ENCODE data around the gene KIF18A. TPM values are rescaled to one million over a fixed set of nuclear protein-coding genes. Genes with fewer than 3 reads are reported as not detected.
"Not testable (repeated sequence)": the region's sequence is repeated elsewhere in the genome, so short reads cannot be mapped to it uniquely, and the experiment has no call there.

Gene KIF18A
- total and polyA plus RNA-seq, 9 of the 15 experiments (the other 6 are each of a cell fraction or from before 2014, with no cell fraction given) = 15.1 to 36.1 (median 24.3) TPM

DNA sequence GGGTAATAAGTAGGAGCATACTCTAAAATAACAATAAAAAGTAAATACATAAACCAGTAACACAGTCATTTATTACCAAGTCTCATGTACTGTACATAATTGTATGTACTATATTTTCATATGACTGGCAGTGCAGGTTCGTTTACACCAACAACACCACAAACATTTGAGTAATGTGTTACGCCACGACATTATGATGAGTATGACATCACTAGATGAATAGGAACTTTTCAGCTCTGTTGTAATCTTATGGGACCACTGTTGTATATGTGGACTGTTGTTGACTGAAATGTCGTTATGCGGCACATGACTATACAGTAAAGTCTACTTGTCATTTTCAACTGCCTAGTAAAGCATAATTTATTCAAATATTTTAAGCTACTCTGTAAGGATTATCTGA, 18.6 kb downstream of the KIF18A start:
- POLR2A ChIA-PET = interaction anchor here (0.6 to 1.0 kb wide), 3 partner anchors 10 to 263 kb away, joined by 3 read pairs; no protein-coding TSS in a partner anchor

DNA sequence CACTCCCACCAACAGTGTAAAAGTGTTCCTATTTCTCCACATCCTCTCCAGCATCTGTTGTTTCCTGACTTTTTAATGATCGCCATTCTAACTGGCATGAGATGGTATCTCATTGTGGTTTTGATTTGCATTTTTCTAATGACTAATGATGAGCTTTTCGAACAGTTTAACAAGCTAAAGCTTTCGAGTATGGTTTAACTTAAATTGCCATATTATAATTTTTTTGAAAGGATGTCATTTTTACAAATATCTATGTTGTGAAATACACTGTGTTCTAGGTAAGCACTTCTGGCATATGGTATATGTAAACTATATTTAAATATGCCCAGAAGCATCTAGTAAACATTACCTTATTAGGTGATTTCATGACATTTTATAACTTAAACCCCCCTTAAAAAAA, 20.3 kb downstream of the KIF18A start:
- H3K36me3 ChIP-seq (ENCODE audit: control insufficient read depth, insufficient read depth, low read length) = peaks cover 53% of the 10 kb centered on the region
- H4K20me1 ChIP-seq (replicated peaks; ENCODE audit: control insufficient read depth, insufficient read depth, low read length); H3K27me3 ChIP-seq (ENCODE audit: control insufficient read depth in 2 of 2, insufficient read depth in 2 of 2, low read length in 2 of 2); H3K9me1 ChIP-seq (ENCODE audit: control insufficient read depth, insufficient read depth, low read length); H3K79me2 ChIP-seq (ENCODE audit: control insufficient read depth, insufficient read depth, low read length); BruUV-seq (replicated peaks); POLR2A ChIA-PET; in situ Hi-C loops (cut with MboI); CTCF ChIA-PET (ENCODE audit: low intra/inter-chr PET ratio); H3K4me3 ChIP-seq; H2AFZ ChIP-seq (ENCODE audit: low read depth, low read length); DNase-seq (ENCODE audit: extremely low read depth in 1 of 4, low spot score in 3 of 4); intact Hi-C loops (cut with micrococcal nuclease); ATAC-seq; H3K4me1 ChIP-seq (replicated peaks in 1 of 2; ENCODE audit: control insufficient read depth in 2 of 2, insufficient read depth in 2 of 2, low read length in 2 of 2); H3K9me3 ChIP-seq (replicated peaks; ENCODE audit: control insufficient read depth, insufficient read depth, low read depth, low read length); H3K9ac ChIP-seq (ENCODE audit: insufficient read depth in 1 of 2, low read depth in 2 of 2, low read length in 2 of 2); H3K27ac ChIP-seq (ENCODE audit: extremely low read depth, low read depth, low read length); FAIRE-seq; H3K4me2 ChIP-seq (ENCODE audit: insufficient read depth, low read length): not testable (repeated sequence)
- WGBS (ENCODE audit: insufficient coverage, low coverage, missing lambda C conversion rate) = 94% methylated on average over 2 of the region's 3 CpGs

More for the DNA sequence above, 18.6 kb downstream of the KIF18A start:
- H2AFZ ChIP-seq (ENCODE audit: low read depth, low read length) = no peak overlapping the region
- no peak overlapping the region for H3K4me3 ChIP-seq
- ATAC-seq (peak; percentile 37; the same call in 1 of the 3 replicates), FAIRE-seq (no peak), DNase-seq (ENCODE audit: extremely low read depth in 1 of 4, low spot score in 3 of 4) (no peak)
- in situ Hi-C loops (cut with MboI) = no loop called here
- H3K9ac ChIP-seq (ENCODE audit: insufficient read depth in 1 of 2, low read depth in 2 of 2, low read length in 2 of 2) = no peak overlapping the region
- 0 out of 2 replicates have a peak, but pooled peaks have one; percentile 1 for TF ChIP-seq CEBPB (tag; IDR thresholded peaks at IDR 0.05)
- TF ChIP-seq, protein P1, sequence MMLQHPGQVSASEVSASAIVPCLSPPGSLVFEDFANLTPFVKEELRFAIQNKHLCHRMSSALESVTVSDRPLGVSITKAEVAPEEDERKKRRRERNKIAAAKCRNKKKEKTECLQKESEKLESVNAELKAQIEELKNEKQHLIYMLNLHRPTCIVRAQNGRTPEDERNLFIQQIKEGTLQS (IDR thresholded peaks at IDR 0.05) = 0 out of 2 replicates have a peak, but pooled peaks have one; percentile 10
- TF ChIP-seq, protein P1 (CRISPR knock-in tag; conservative IDR thresholded peaks at IDR 0.05) = no peak
- TF ChIP-seq EWSR1 (IDR thresholded peaks at IDR 0.05; ENCODE audit: borderline replicate concordance, low read depth, partially characterized antibody) = no peak
- no peaks in the 10 kb centered on the region for H4K20me1 ChIP-seq (replicated peaks; ENCODE audit: control insufficient read depth, insufficient read depth, low read length)
- intact Hi-C loops (cut with micrococcal nuclease) = no loop called here
- 83% methylated on average over 5 of the region's 5 CpGs for WGBS (ENCODE audit: insufficient coverage, low coverage, missing lambda C conversion rate)
- H3K4me1 ChIP-seq (replicated peaks in 1 of 2; ENCODE audit: control insufficient read depth in 2 of 2, insufficient read depth in 2 of 2, low read length in 2 of 2) = no peaks in the 10 kb centered on the region
- H3K79me2 ChIP-seq (ENCODE audit: control insufficient read depth, insufficient read depth, low read length) = peaks cover 12% of the 10 kb centered on the region; the same call in 2 of the 3 replicates
- no peaks in the 10 kb centered on the region for H3K9me1 ChIP-seq (ENCODE audit: control insufficient read depth, insufficient read depth, low read length)
- no peaks in the 10 kb centered on the region for H3K27me3 ChIP-seq (ENCODE audit: control insufficient read depth in 2 of 2, insufficient read depth in 2 of 2, low read length in 2 of 2)
- H3K36me3 ChIP-seq (ENCODE audit: control insufficient read depth, insufficient read depth, low read length) = peaks cover 52% of the 10 kb centered on the region
- BruUV-seq (replicated peaks) = no TSS peak
- CTCF ChIA-PET (ENCODE audit: low intra/inter-chr PET ratio) = no interaction called here
- no peak overlapping the region for H3K27ac ChIP-seq (ENCODE audit: extremely low read depth, low read depth, low read length)
- no peaks in the 10 kb centered on the region for H3K9me3 ChIP-seq (replicated peaks; ENCODE audit: control insufficient read depth, insufficient read depth, low read depth, low read length)
- H3K4me2 ChIP-seq (ENCODE audit: insufficient read depth, low read length) = no peak overlapping the region

All from K562 (cell line).